Activated naive CD8-positive, alpha-beta T cell treated with anti-CD3 and anti-CD28 coated beads for 36 hours (primary cell): ENCODE measurements around the gene TSPAN33. TPM values are rescaled to one million over a fixed set of nuclear protein-coding genes. Genes with fewer than 3 reads are reported as not detected.
"Not testable (repeated sequence)": the region's sequence is repeated elsewhere in the genome, so short reads cannot be mapped to it uniquely, and the experiment has no call there.

Experiments
- DNase-seq: peaks from one replicate; pipeline ENCODE4 v3.0.0; 2021
- H3K27ac Mint-ChIP-seq: one replicate; pipeline ENCODE4 v1.8.0; 2022; ENCODE audit warnings: mild to moderate bottlenecking, moderate library complexity, mixed read lengths
- H3K27me3 Mint-ChIP-seq: one replicate; pipeline ENCODE4 v1.8.0; 2022; ENCODE audit warnings: mild to moderate bottlenecking, mixed read lengths
- H3K36me3 Mint-ChIP-seq: one replicate; pipeline ENCODE4 v1.8.0; 2021; ENCODE audit warnings: mild to moderate bottlenecking, mixed read lengths
- H3K4me1 Mint-ChIP-seq: one replicate; pipeline ENCODE4 v1.8.0; 2021; ENCODE audit warnings: mixed read lengths
- H3K4me3 Mint-ChIP-seq: one replicate; pipeline ENCODE4 v1.8.0; 2022; ENCODE audit warnings: mild to moderate bottlenecking, moderate library complexity, mixed read lengths
- H3K9me3 Mint-ChIP-seq: one replicate; pipeline ENCODE4 v1.8.0; 2022; ENCODE audit warnings: mixed read lengths
- total RNA-seq, 2 experiments: library from RNA; stranded (reverse); gene quantifications; one replicate each; pipeline ENCODE4 v1.2.3, GENCODE V29; 2021

The TSPAN33 gene
- total RNA-seq, 2 experiments from 2014 or later: 18.7 to 19.5 TPM

DNA sequence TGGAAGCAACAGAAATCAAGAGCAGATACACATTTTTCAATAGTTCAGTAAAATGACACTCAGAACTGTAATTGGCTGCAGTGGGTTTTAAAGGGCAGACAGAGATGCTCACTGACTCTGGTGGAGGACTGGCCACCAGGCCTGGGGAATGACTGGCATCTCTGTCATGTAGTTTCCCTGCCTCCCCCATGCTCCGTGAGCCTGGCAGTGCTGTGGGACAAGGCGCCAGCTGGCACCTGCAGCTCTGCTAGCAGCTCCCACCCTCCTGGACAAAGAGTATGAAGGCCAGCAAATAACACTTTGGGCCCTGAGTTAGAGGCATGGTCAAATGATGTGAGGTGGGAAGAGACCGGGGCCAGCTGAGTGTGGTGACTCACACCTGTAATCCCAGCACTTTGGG, 15.0 kb downstream of the TSPAN33 start:
- DNase-seq: no peak
- H3K4me3 Mint-ChIP-seq: no peak overlapping the region
- H3K27ac Mint-ChIP-seq: no peak overlapping the region
- H3K9me3 Mint-ChIP-seq: no peaks in the 10 kb centered on the region
- no peaks in the 10 kb centered on the region for H3K4me1 Mint-ChIP-seq
- H3K27me3 Mint-ChIP-seq: no peaks in the 10 kb centered on the region
- H3K36me3 Mint-ChIP-seq: no peaks in the 10 kb centered on the region

DNA sequence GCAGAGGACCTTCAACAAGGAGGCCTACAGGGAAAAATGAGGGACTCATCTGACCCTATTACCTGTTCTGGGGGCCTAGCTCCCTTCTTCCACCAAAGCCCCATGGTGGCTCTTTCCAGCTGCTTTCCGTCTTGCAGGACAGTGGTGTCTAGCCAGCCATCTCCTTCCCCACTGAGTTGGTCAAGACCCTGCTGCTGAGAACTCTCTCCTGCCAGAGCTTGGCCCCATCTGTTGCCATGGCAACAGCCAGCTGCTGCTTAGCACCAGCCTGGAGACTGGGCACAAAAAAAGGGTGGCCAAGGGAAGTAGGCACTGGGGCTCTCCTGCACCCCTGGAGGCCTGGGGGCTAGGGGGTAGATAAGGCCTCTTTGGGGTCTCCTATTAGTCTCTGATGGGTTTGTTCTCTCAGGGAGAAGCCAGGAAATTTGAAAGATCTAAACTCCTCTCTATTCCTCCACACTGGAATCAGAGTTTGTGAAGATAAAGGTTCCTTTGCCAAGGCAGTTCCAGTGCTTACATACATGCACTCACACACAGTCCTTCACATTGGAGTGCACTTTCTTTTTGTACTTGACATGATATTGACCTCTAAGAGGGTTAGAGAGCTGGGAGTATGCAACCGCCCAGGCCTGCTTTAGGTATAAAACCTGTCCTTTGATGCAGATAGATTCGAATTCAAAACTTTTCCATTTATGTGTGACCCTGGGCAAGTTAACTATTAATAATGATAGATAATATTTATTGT, 15.8 kb downstream of the TSPAN33 start:
- Mint-ChIP-seq H3K27ac (no peak overlapping the region), H3K27me3 (no peaks in the 10 kb centered on the region), H3K36me3 (no peaks in the 10 kb centered on the region), H3K4me3 (no peak overlapping the region), H3K4me1 (no peaks in the 10 kb centered on the region), H3K9me3 (no peaks in the 10 kb centered on the region)
- DNase-seq: no peak

- Mint-ChIP-seq H3K9me3 (no peaks in the 10 kb centered on the region), H3K4me1 (peaks cover 3% of the 10 kb centered on the region), H3K4me3 (no peak overlapping the region), H3K36me3 (peaks cover 2% of the 10 kb centered on the region), H3K27ac (no peak overlapping the region), H3K27me3 (no peaks in the 10 kb centered on the region)
- DNase-seq: no peak
Measured at GRCh38 chr7:129161524-129162225, 17.2 kb downstream of the TSPAN33 start.

DNA sequence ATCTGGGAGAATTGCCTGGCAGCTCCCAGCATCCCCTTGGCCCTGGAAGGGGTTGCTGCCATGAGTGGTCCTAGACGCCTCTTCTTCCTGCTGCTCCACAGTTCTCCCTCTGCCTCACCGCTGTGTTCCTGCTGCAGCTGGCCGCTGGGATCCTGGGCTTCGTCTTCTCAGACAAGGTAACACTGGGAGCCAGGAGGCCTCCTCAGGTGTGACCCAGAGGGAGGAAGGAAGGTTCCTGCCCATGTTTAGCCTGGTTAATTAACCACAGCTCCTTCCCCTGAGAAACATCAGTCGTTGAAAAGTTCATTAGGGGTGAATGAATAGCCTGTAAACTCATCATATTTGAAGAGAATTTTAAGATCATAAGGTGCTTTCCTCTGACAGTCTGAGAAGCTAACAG, 18.2 kb downstream of the TSPAN33 start:
- H3K27me3 Mint-ChIP-seq: no peaks in the 10 kb centered on the region
- peaks cover 2% of the 10 kb centered on the region for H3K36me3 Mint-ChIP-seq
- H3K4me1 Mint-ChIP-seq: peaks cover 8% of the 10 kb centered on the region
- no peak overlapping the region for H3K27ac Mint-ChIP-seq
- DNase-seq: no peak
- H3K9me3 Mint-ChIP-seq: no peaks in the 10 kb centered on the region
- H3K4me3 Mint-ChIP-seq: no peak overlapping the region

DNA sequence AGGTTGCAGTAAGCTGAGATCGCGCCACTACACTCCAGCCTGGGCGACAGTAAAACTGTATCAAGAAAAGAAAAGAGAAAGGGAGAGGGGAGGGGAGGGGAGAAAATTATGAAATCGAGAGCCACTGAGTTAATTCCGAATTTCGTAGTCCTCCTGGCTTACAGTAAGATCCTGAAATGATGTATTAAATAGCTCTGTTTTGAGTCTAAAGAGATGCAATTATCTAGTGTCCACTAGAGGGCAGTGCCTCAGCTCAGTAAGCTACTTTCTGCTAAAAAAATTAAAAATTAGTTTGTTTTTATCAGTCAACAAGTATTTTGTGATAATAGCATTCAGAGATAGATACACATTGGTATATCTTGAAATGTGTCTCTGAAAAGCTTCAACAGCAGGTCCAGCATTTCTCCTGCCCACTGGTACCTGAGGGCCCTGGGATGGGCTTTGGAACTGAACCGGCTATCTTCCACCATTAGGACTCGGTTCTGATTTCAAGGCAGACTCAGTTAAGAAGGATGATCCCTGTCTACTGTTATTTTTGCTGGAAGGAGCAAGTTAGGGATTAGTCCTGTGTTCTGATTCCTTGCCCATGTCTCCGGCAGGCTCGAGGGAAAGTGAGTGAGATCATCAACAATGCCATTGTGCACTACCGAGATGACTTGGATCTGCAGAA, 19.5 kb downstream of the TSPAN33 start:
- Mint-ChIP-seq H3K27ac (no peak overlapping the region), H3K9me3 (no peaks in the 10 kb centered on the region), H3K27me3 (no peaks in the 10 kb centered on the region), H3K36me3 (peaks cover 2% of the 10 kb centered on the region), H3K4me1 (peaks cover 14% of the 10 kb centered on the region), H3K4me3 (no peak overlapping the region)
- DNase-seq: no peak

DNA sequence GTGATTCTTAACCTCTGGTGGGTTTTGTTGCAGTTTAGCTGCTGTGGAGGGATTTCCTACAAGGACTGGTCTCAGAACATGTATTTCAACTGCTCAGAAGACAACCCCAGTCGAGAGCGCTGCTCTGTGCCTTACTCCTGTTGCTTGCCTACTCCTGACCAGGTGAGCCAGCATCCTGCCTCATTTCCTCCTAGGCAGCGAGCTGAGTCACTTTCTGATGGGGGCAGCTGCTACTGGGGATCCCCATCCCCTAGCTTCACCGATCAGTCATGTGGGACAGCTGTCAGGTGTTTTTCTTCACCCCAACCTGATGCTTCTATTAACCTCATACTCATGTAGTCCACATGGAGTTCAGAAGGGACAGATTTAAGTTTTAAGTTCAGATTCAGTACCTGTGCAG, 22.2 kb downstream of the TSPAN33 start:
- Mint-ChIP-seq H3K4me1 (peaks cover 26% of the 10 kb centered on the region), H3K36me3 (peaks cover 2% of the 10 kb centered on the region), H3K4me3 (no peak overlapping the region), H3K27ac (no peak overlapping the region), H3K9me3 (no peaks in the 10 kb centered on the region), H3K27me3 (no peaks in the 10 kb centered on the region)
- DNase-seq: peak; percentile 18

GRCh38 chr7:129167817-129168216, 23.3 kb downstream of the TSPAN33 start:
- Mint-ChIP-seq H3K27me3 (no peaks in the 10 kb centered on the region), H3K4me1 (peaks cover 26% of the 10 kb centered on the region), H3K4me3 (no peak overlapping the region), H3K9me3 (no peaks in the 10 kb centered on the region), H3K27ac (no peak overlapping the region), H3K36me3 (peaks cover 2% of the 10 kb centered on the region)
- no peak for DNase-seq

- DNase-seq: no peak
- Mint-ChIP-seq H3K36me3 (peaks cover 2% of the 10 kb centered on the region), H3K9me3 (no peaks in the 10 kb centered on the region), H3K27ac (no peak overlapping the region), H3K27me3 (no peaks in the 10 kb centered on the region), H3K4me1 (peaks cover 26% of the 10 kb centered on the region), H3K4me3 (peak overlapping the region; percentile 54)
Measured at GRCh38 chr7:129168231-129169021, 23.9 kb downstream of the TSPAN33 start.

DNA sequence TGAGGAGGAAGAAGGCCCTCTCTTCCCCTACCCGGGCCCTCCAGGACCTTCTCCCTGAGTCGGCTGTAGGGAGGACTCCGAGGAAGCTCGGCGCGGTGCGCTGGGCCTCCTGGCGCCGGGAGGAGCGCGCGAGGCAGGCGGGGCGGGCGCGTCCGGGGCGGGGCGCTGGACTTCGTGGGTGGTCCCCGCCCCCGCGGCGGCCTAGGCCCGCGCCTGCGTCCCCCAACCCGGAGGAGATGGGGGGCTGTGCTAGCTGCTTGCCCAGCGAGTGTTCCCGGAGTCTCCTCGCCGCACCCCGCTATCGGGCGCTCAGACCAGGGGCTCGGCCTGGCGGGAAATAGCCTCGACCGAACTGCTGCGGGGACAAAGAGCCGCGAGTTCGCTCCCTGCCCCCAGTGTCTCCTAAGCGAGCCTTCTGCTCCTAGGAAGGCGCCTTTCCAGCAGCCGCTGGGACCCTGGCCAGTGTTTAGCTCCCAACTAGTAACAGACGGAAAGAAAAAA, 24.7 kb downstream of the TSPAN33 start:
- peak; percentile 71 for DNase-seq
- H3K9me3 Mint-ChIP-seq: no peaks in the 10 kb centered on the region
- H3K27ac Mint-ChIP-seq: peak overlapping the region; percentile 78
- peaks cover 2% of the 10 kb centered on the region for H3K36me3 Mint-ChIP-seq
- peaks cover 26% of the 10 kb centered on the region for H3K4me1 Mint-ChIP-seq
- no peaks in the 10 kb centered on the region for H3K27me3 Mint-ChIP-seq
- peak overlapping the region; percentile 67 for H3K4me3 Mint-ChIP-seq

- peak; percentile 40 for DNase-seq
- Mint-ChIP-seq H3K9me3 (no peaks in the 10 kb centered on the region), H3K27me3 (no peaks in the 10 kb centered on the region), H3K36me3 (peaks cover 2% of the 10 kb centered on the region), H3K4me3 (peak overlapping the region; percentile 67), H3K4me1 (peaks cover 26% of the 10 kb centered on the region), H3K27ac (peak overlapping the region; percentile 78)
Measured at GRCh38 chr7:129169686-129170440, 25.4 kb downstream of the TSPAN33 start.

DNA sequence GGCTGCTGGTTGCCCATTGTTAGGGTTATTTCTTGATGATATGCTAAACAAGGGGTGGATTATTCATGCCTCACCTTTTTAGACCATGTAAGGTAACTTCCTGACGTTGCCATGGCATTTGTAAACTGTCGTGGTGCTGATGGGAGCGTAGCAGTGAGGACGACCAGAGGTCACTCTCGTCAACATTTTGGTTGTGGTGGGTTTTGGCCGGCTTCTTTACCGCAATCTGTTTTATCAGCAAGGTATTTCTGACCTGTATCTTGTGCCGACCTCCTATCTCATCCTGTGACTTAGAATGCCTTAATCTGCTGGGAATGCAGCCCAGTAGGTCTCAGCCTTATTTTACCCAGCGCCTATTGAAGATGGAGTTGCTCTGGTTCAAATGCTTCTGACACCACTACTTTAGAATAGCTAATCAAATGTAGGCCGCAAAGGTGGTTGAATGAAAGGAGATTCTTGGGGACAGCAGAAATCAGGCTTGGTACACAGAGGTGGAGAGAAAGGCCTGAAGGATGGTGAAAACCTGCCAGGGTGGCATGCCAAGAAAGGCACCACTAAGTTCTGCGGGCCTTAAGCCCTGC, 26.0 kb downstream of the TSPAN33 start:
- Mint-ChIP-seq H3K27me3 (no peaks in the 10 kb centered on the region), H3K27ac (no peak overlapping the region), H3K4me3 (no peak overlapping the region), H3K4me1 (peaks cover 26% of the 10 kb centered on the region), H3K9me3 (no peaks in the 10 kb centered on the region), H3K36me3 (peaks cover 2% of the 10 kb centered on the region)
- DNase-seq: no peak

GRCh38 chr7:129173861-129174260, 29.4 kb downstream of the TSPAN33 start:
- H3K27me3 Mint-ChIP-seq, H3K4me3 Mint-ChIP-seq, DNase-seq, H3K36me3 Mint-ChIP-seq, H3K27ac Mint-ChIP-seq, H3K9me3 Mint-ChIP-seq: not testable (repeated sequence)
- peaks cover 14% of the 10 kb centered on the region for H3K4me1 Mint-ChIP-seq

GRCh38 chr7:129176916-129177710, 32.6 kb downstream of the TSPAN33 start:
- Mint-ChIP-seq H3K36me3 (no peaks in the 10 kb centered on the region), H3K27ac (no peak overlapping the region), H3K4me3 (no peak overlapping the region), H3K9me3 (no peaks in the 10 kb centered on the region), H3K27me3 (no peaks in the 10 kb centered on the region), H3K4me1 (no peaks in the 10 kb centered on the region)
- no peak for DNase-seq
